Kidney (tissue), 14 donors: ENCODE measurements around the gene IL36G. TPM values are rescaled to one million over a fixed set of nuclear protein-coding genes. Genes with fewer than 3 reads are reported as not detected.
A peak's percentile ranks its signal among the peaks of the same experiment; 100 is the strongest.

ENCODE experiments used
- DNase-seq, 5 donors: peaks; one replicate each; pipeline ENCODE4 v3.0.0-alpha.2; 2013 to 2020
- FAIRE-seq: peaks from 2 replicates; lab custom pipeline; 2012; peaks lifted over from hg19 to GRCh38; lab: Jason Lieb, UNC
- H3K27ac ChIP-seq, 2 donors: one replicate each; pipeline ENCODE4 v1.7.0; 2013; ENCODE audit warnings: low read depth in 2 of 2, low read length in 2 of 2, inconsistent platforms in 1 of 2
- H3K27me3 ChIP-seq: one replicate; pipeline ENCODE4 v1.7.1; 2013; ENCODE audit warnings: low read length, inconsistent platforms; ENCODE audit not compliant: control insufficient read depth, insufficient read depth
- H3K36me3 ChIP-seq, 3 donors: one replicate each; pipeline versions ENCODE4 v1.7.0 to v1.7.1; 2013; ENCODE audit warnings: low read length in 3 of 3, control low read depth in 1 of 3, inconsistent platforms in 1 of 3; ENCODE audit not compliant: insufficient read depth in 3 of 3, control insufficient read depth in 2 of 3
- H3K4me1 ChIP-seq, 3 donors: one replicate each; pipeline versions ENCODE4 v1.7.0 to v1.7.1; 2013; ENCODE audit warnings: low read length in 3 of 3, inconsistent platforms in 1 of 3, low read depth in 1 of 3; ENCODE audit not compliant: control insufficient read depth in 2 of 3, insufficient read depth in 2 of 3
- H3K4me3 ChIP-seq, 3 donors: one replicate each; pipeline versions ENCODE4 v1.7.0 to v1.8.1; 2013; ENCODE audit warnings: low read length in 3 of 3, control low read depth in 1 of 3, inconsistent platforms in 1 of 3
- H3K9ac ChIP-seq, 3 donors: one replicate each; pipeline versions ENCODE4 v1.7.0 to v1.7.1; 2013; ENCODE audit warnings: low read length in 3 of 3, control low read depth in 1 of 3, inconsistent platforms in 1 of 3
- H3K9me3 ChIP-seq, 3 donors: one replicate each; pipeline versions ENCODE4 v1.7.0 to v1.7.1; 2013; ENCODE audit warnings: low read length in 3 of 3, control low read depth in 1 of 3, inconsistent platforms in 1 of 3; ENCODE audit not compliant: control insufficient read depth in 2 of 3, insufficient read depth in 1 of 3
- intact Hi-C: fragments of 100-400 bp; cut with DNase I; formaldehyde crosslinking; loops from one replicate; pipeline ENCODE4 v1.11.1; 2022
- polyA plus RNA-seq: library from polyadenylated mRNA; stranded (reverse); fragments of 350-450 nt; fragmentation: Illumina TruSeq; extraction: RNeasy Lipid Tissue Mini Kit (QIAGEN cat#74804); gene quantifications from one replicate; pipeline ENCODE4 v1.2.3, GENCODE V29; 2014; ENCODE audit warnings: low read depth, low replicate concordance; ENCODE audit not compliant: insufficient read depth
- total RNA-seq: library from RNA; stranded (reverse); fragmentation: NEBNext Ultra II Directional; extraction: Animal tissue kit (Norgen Biotek cat#: 25700); gene quantifications from one replicate; pipeline ENCODE4 v1.2.1, GENCODE V29; 2021
- TF ChIP-seq, protein P1 (sequence below): IDR thresholded peaks from 3 replicates; pipeline ENCODE4 v1.5.1; 2012; ENCODE audit warnings: mild to moderate bottlenecking, moderate library complexity, borderline replicate concordance; ENCODE audit not compliant: insufficient read depth; ENCODE audit errors: extremely low read depth
- donor health status: control.
- donor health status: control.
- donor health status: control.
- donor health status: control.
- donor health status: control.
- donor health status: DM: yes; HTN: yes; CAD: no.
- donor health status: Normal renal cell carcinoma (clear cell type).

Gene IL36G
- total and polyA plus RNA-seq, 2 donors from 2014 or later, result 1.7 TPM; not detected in 1

DNA sequence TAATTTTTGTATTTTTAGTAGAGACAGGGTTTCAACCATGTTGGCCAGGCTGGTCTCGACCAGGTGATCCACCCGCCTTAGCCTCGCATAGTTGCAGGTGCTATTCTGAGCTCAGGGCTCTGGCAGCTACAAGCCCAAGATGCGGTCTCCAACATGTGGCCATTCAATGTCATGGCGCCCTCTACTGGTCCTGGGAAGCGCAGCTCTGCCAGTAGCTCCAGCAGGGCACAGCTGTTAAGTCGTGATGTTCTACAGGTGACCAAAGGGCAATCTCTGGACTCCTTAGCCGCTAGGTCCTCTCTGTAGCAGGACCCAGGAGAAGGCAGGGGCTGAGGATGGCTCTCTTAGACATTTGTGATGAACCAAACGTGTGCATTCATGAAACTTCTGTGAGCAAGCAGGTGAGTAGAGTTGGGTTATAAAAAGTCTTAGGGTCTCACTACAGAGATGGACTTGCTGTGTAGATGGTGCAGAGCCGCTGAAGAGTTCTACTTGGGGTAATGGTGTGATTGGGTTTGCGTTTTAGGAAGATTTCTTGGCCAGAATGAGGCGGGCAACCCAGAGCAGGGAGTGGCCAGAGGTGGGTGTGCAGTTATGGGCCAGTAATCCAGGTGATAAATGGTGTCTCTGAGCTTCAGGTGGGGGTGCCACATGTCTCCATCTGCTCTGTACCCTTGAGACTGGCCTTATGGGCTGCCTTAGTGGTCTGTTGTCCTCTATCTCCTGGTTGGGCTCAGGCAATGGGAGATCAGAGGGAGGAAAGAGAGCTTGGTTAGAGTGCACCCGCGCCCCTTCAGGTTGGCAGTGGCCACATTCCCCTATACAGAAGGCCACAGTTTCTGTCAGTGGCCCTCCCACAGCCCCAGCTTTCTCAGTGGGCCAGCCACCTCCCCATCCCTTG is 35.8 kb upstream of the IL36G start:
- Histone ChIP-seq H3K36me3 (no peaks in the 10 kb centered on the region), H3K9me3 (peaks cover 0 to 3% (median 0%) of the 10 kb centered on the region in 3 donors), H3K27me3 (no peaks in the 10 kb centered on the region), H3K9ac (no peak overlapping the region), H3K4me1 (peaks cover 0 to 6% (median 0%) of the 10 kb centered on the region in 3 donors), H3K27ac (no peak overlapping the region), H3K4me3 (no peak overlapping the region)
- FAIRE-seq (no peak), DNase-seq (peak; percentile 83 to 92 (median 85))
- TF ChIP-seq, protein P1, sequence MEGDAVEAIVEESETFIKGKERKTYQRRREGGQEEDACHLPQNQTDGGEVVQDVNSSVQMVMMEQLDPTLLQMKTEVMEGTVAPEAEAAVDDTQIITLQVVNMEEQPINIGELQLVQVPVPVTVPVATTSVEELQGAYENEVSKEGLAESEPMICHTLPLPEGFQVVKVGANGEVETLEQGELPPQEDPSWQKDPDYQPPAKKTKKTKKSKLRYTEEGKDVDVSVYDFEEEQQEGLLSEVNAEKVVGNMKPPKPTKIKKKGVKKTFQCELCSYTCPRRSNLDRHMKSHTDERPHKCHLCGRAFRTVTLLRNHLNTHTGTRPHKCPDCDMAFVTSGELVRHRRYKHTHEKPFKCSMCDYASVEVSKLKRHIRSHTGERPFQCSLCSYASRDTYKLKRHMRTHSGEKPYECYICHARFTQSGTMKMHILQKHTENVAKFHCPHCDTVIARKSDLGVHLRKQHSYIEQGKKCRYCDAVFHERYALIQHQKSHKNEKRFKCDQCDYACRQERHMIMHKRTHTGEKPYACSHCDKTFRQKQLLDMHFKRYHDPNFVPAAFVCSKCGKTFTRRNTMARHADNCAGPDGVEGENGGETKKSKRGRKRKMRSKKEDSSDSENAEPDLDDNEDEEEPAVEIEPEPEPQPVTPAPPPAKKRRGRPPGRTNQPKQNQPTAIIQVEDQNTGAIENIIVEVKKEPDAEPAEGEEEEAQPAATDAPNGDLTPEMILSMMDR, result peak; percentile 72
- intact Hi-C loops, result loop anchor here (10.0 kb wide), 1 partner anchor 197 kb away; no protein-coding TSS in a partner anchor

DNA sequence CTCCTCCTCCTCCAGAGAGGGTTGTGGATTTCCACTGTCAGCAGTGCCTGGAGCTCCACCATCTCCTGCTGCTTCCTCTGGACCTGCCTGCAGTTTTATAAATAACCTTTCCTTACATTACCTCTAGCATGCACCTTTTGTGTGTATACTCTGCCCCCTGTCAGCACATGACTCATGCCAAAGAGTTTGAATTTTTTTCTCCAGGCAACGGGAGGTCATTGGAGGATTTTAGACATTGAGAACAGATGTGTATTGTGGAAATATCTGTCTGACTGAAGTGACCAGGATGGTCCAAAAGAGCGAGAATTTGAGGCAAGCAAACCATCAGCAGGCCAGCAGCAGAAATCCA is 35.2 kb upstream of the IL36G start:
- Histone ChIP-seq H3K27me3 (no peaks in the 10 kb centered on the region), H3K4me3 (no peak overlapping the region), H3K9ac (no peak overlapping the region), H3K36me3 (no peaks in the 10 kb centered on the region), H3K27ac (no peak overlapping the region), H3K4me1 (peaks cover 0 to 6% (median 0%) of the 10 kb centered on the region in 3 donors), H3K9me3 (peaks cover 0 to 9% (median 0%) of the 10 kb centered on the region in 3 donors)
- intact Hi-C loops, result loop anchor here (10.0 kb wide), 1 partner anchor 198 kb away; no protein-coding TSS in a partner anchor
- no peak for FAIRE-seq
- TF ChIP-seq, protein P1, result no peak
- no peak for DNase-seq

DNA sequence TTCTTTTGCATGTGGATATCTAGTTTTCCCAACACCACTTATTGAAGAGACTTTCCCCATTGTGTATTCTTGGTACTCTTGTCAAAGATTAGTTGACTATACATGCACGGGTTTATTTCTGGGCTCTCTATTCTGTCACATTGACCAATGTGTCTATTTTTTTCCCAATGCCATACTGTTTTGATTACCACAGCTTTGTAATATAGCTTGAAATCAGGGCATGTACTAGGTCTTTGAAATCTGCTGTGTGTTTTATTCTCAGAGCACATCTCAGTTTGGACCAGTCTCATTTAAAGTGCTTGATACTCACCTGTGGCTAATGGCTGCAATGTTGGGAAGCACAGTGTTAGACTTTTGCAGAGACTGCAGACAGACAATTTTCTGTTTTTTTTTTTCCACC is 32.8 kb upstream of the IL36G start:
- H3K4me1 ChIP-seq, result no peaks in the 10 kb centered on the region
- FAIRE-seq, result no peak
- intact Hi-C loops, result loop anchor here (10.0 kb wide), 1 partner anchor 200 kb away; no protein-coding TSS in a partner anchor
- TF ChIP-seq, protein P1, result no peak
- no peak overlapping the region for H3K4me3 ChIP-seq
- no peak overlapping the region for H3K9ac ChIP-seq
- H3K27me3 ChIP-seq, result no peaks in the 10 kb centered on the region
- no peak for DNase-seq
- no peaks in the 10 kb centered on the region for H3K36me3 ChIP-seq
- H3K27ac ChIP-seq, result no peak overlapping the region
- H3K9me3 ChIP-seq, result peaks cover 0 to 9% (median 0%) of the 10 kb centered on the region in 3 donors
